IMR-90 (cell line): ENCODE results near the gene MYL2. TPM values are rescaled to one million over a fixed set of nuclear protein-coding genes. Genes with fewer than 3 reads are reported as not detected.
"Not testable (repeated sequence)": the region's sequence is repeated elsewhere in the genome, so short reads cannot be mapped to it uniquely, and the experiment has no call there.

ENCODE experiments used
- ATAC-seq: fragments of 200-7000 bp; cut with Tn5 transposase; 2 replicates; pipeline ENCODE4 v1.9.1; 2020; ENCODE audit warnings: low read depth, mild to moderate bottlenecking, moderate library complexity
- BruUV-seq: library from RNA; stranded (reverse); fragments of 400-500 nt; replicated peaks from 2 replicates; lab custom pipeline; 2021; lab: Mats Ljungman, UMichigan
- CTCF ChIA-PET: fragments of 300-600 bp; formaldehyde crosslinking; extraction: SDS; loops from one replicate; lab custom pipeline; 2021; ENCODE audit warnings: antibody characterized with exemption; lab: Yijun Ruan, JAX
- POLR2A ChIA-PET: fragments of 300-600 bp; sonication (Branson Sonifier 250); formaldehyde crosslinking; loops from one replicate; lab custom pipeline; 2022; ENCODE audit warnings: antibody characterized with exemption; ENCODE audit not compliant: unreplicated experiment; lab: Charles Lee
- DNase-seq: peaks from one replicate; pipeline ENCODE4 v3.0.0; 2013
- H2AFZ ChIP-seq: replicated peaks from 2 replicates; pipeline ENCODE3; 2013; ENCODE audit warnings: low read length, mild to moderate bottlenecking; ENCODE audit not compliant: poor library complexity
- H2AK5ac ChIP-seq: 2 replicates; pipeline ENCODE4 v1.6.1; 2013; ENCODE audit warnings: low read depth, low read length, inconsistent platforms
- H2AK9ac ChIP-seq: replicated peaks from 2 replicates; pipeline ENCODE3; 2013; ENCODE audit warnings: mild to moderate bottlenecking, low read depth, low read length, moderate library complexity; ENCODE audit not compliant: poor library complexity
- H2BK120ac ChIP-seq: 2 replicates; pipeline ENCODE4 v1.6.1; 2013; ENCODE audit warnings: low read depth, low read length, inconsistent platforms
- H2BK15ac ChIP-seq: 3 replicates; pipeline ENCODE4 v1.6.1; 2013; ENCODE audit warnings: low read depth, low read length, inconsistent platforms
- H2BK20ac ChIP-seq: 2 replicates; pipeline ENCODE4 v1.6.1; 2013; ENCODE audit warnings: low read depth, mild to moderate bottlenecking, inconsistent platforms, low read length, moderate library complexity
- H2BK5ac ChIP-seq: 2 replicates; pipeline ENCODE4 v1.6.1; 2013; ENCODE audit warnings: mild to moderate bottlenecking, low read depth, low read length, inconsistent platforms; ENCODE audit not compliant: poor library complexity, severe bottlenecking
- H3K14ac ChIP-seq: replicated peaks from 2 replicates; pipeline ENCODE4 v1.6.1; 2013; ENCODE audit warnings: low read depth, low read length, inconsistent platforms
- H3K18ac ChIP-seq: 2 replicates; pipeline ENCODE4 v1.6.1; 2013; ENCODE audit warnings: low read depth, low read length, control low read depth
- H3K23ac ChIP-seq: 2 replicates; pipeline ENCODE4 v1.6.1; 2013; ENCODE audit warnings: low read depth, low read length, inconsistent platforms
- H3K27ac ChIP-seq: 2 replicates; pipeline ENCODE4 v1.5.1; 2013; ENCODE audit warnings: mild to moderate bottlenecking, control low read depth, low read length; ENCODE audit not compliant: insufficient read depth
- H3K27me3 ChIP-seq: 2 replicates; pipeline ENCODE4 v1.6.1; 2013; ENCODE audit warnings: low read length; ENCODE audit not compliant: control insufficient read depth, insufficient read depth
- H3K36me3 ChIP-seq: 2 replicates; pipeline ENCODE4 v1.6.1; 2013; ENCODE audit warnings: low read length, mixed read lengths; ENCODE audit not compliant: control insufficient read depth, insufficient read depth
- H3K4ac ChIP-seq: 2 replicates; pipeline ENCODE4 v1.6.1; 2013; ENCODE audit warnings: low read depth, low read length, inconsistent platforms
- H3K4me1 ChIP-seq: 2 replicates; pipeline ENCODE4 v1.6.1; 2013; ENCODE audit warnings: low read length, mixed read lengths; ENCODE audit not compliant: control insufficient read depth, insufficient read depth
- H3K4me2 ChIP-seq: 2 replicates; pipeline ENCODE4 v1.6.1; 2013; ENCODE audit warnings: low read depth, mild to moderate bottlenecking, control low read depth, low read length, moderate library complexity
- H3K4me3 ChIP-seq: 2 replicates; pipeline ENCODE4 v1.5.1; 2013; ENCODE audit warnings: low read depth, mild to moderate bottlenecking, control low read depth, low read length, moderate library complexity; ENCODE audit not compliant: insufficient read depth
- H3K56ac ChIP-seq: 2 replicates; pipeline ENCODE4 v1.6.1; 2013; ENCODE audit warnings: low read length, inconsistent platforms; ENCODE audit not compliant: insufficient read depth; ENCODE audit errors: extremely low read depth
- H3K79me1 ChIP-seq, 2 experiments: 2 replicates each; pipeline ENCODE4 v1.6.1; 2013; ENCODE audit warnings: low read length in 2 of 2, inconsistent platforms in 1 of 2, low read depth in 1 of 2
- H3K9ac ChIP-seq: 2 replicates; pipeline ENCODE4 v1.6.1; 2013; ENCODE audit warnings: low read depth, low read length, control low read depth
- H3K9me1 ChIP-seq: 2 replicates; pipeline ENCODE4 v1.6.1; 2013; ENCODE audit warnings: low read length, inconsistent platforms; ENCODE audit not compliant: insufficient read depth
- H3K9me3 ChIP-seq: 2 replicates; pipeline ENCODE4 v1.6.1; 2013; ENCODE audit warnings: low read length; ENCODE audit not compliant: control insufficient read depth, insufficient read depth
- H4K20me1 ChIP-seq: 2 replicates; pipeline ENCODE4 v1.6.1; 2013; ENCODE audit warnings: low read length, inconsistent platforms; ENCODE audit not compliant: insufficient read depth
- H4K5ac ChIP-seq: 2 replicates; pipeline ENCODE4 v1.6.1; 2013; ENCODE audit warnings: mild to moderate bottlenecking, low read depth, low read length, control low read depth
- H4K8ac ChIP-seq, 2 experiments: 2 replicates each; pipeline ENCODE4 v1.6.1; 2013; ENCODE audit warnings: low read depth in 2 of 2, low read length in 2 of 2, control low read depth in 1 of 2, inconsistent platforms in 1 of 2
- H4K91ac ChIP-seq: 2 replicates; pipeline ENCODE4 v1.6.1; 2013; ENCODE audit warnings: low read depth, low read length, inconsistent platforms; ENCODE audit not compliant: insufficient read depth
- BHLHE40 ChIP-seq: fragments of 150-350 bp; IDR thresholded peaks from 2 replicates; pipeline ENCODE4 v1.6.1; 2016; ENCODE audit warnings: mild to moderate bottlenecking, low read depth, low read length
- CHD1 ChIP-seq: IDR thresholded peaks from 2 replicates; pipeline ENCODE4 v1.6.1; 2012; ENCODE audit warnings: low read depth, low read length, improper control_type of control experiment
- POLR2A ChIP-seq: IDR thresholded peaks from 2 replicates; pipeline ENCODE4 v1.6.1; 2012; ENCODE audit warnings: mild to moderate bottlenecking, low read depth, low read length
- RAD21 ChIP-seq: IDR thresholded peaks from 2 replicates; pipeline ENCODE4 v1.6.1; 2012; ENCODE audit warnings: low read length, improper control_type of control experiment
- RCOR1 ChIP-seq: IDR thresholded peaks from 2 replicates; pipeline ENCODE4 v1.6.1; 2012; ENCODE audit warnings: mild to moderate bottlenecking, low read length, improper control_type of control experiment; ENCODE audit not compliant: insufficient replicate concordance
- WGBS, 2 experiments: methylation state at CpG; one replicate each; pipeline versions ENCODE4 v1.1.5 to v1.1.7; 2013; ENCODE audit warnings: missing lambda C conversion rate in 2 of 2; ENCODE audit not compliant: insufficient read length in 1 of 2; ENCODE audit errors: extremely low coverage in 2 of 2; 5-methylcytosine and 5-hydroxymethylcytosine counted together
- dilution Hi-C: fragments of 300-500 bp; cut with HindIII; formaldehyde crosslinking; loops from one replicate; pipeline ENCODE4 v1.14.3; 2018; ENCODE audit warnings: low sequenced_read_pairs; ENCODE audit not compliant: unreplicated experiment
- in situ Hi-C: fragments of 300-500 bp; cut with MboI; formaldehyde crosslinking; loops from 3 replicates; pipeline ENCODE4 v1.14.3; 2019; ENCODE audit warnings: low sequenced_read_pairs, inconsistent platforms, mixed read lengths
- intact Hi-C: fragments of 100-400 bp; cut with micrococcal nuclease; formaldehyde crosslinking; loops from 2 replicates; pipeline ENCODE4 v1.10.0; 2022
- polyA plus RNA-seq, 3 experiments: library from polyadenylated mRNA; depleted of rRNA; stranded (reverse); fragments of >200 nt; gene quantifications; 2 replicates each; pipeline ENCODE4 v1.2.3, GENCODE V29; 2012; ENCODE audit warnings: low replicate concordance in 1 of 3
- total RNA-seq: library from RNA; depleted of rRNA; stranded (reverse); fragments of >200 nt; gene quantifications from 2 replicates; pipeline ENCODE4 v1.2.3, GENCODE V29; 2012

Gene MYL2
- total and polyA plus RNA-seq, 2 of the 4 experiments (the other 2 are of a cell fraction): not detected

DNA sequence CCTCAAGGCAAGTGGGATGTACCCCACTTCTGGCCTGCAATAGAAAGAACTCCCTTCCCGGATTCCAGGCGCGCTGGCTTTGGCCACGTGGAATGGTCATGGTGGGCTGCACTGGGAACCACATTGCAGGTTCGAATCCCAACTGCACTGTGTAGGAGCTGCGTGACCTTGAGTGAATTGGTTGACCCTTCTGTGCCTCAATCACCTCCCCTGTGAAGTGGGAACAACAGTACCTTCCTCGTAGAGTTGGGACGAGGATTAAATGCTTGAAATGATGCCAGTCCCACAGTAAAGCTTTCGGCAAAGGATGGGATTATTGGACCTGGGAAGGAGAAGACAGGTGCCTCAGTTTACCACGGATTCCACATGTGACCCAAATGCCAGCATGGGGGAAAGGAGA lies 36.8 kb upstream of the MYL2 start:
- Histone ChIP-seq H3K9me3 (no peaks in the 10 kb centered on the region), H3K9me1 (no peaks in the 10 kb centered on the region), H3K27me3 (no peaks in the 10 kb centered on the region), H2BK15ac (no peak overlapping the region), H4K91ac (no peak overlapping the region), H2AFZ (no peak overlapping the region), H4K5ac (no peak overlapping the region), H3K23ac (no peak overlapping the region), H3K14ac (no peak overlapping the region), H3K4me3 (no peak overlapping the region), H2BK120ac (no peak overlapping the region), H3K36me3 (no peaks in the 10 kb centered on the region), H3K4me1 (no peaks in the 10 kb centered on the region), H3K9ac (no peak overlapping the region), H3K79me1 (no peaks in the 10 kb centered on the region), H2AK5ac (no peak overlapping the region), H4K20me1 (no peaks in the 10 kb centered on the region), H2BK5ac (no peak overlapping the region), H3K56ac (no peak overlapping the region), H3K18ac (no peak overlapping the region), H2BK20ac (no peak overlapping the region), H3K4me2 (no peak overlapping the region), H3K27ac (no peak overlapping the region), H2AK9ac (no peak overlapping the region), H3K4ac (no peak overlapping the region), H4K8ac (no peak overlapping the region)
- ChIA-PET POLR2A (no interaction called here), CTCF (no interaction called here)
- intact Hi-C loops (no loop called here), in situ Hi-C loops (no loop called here), dilution Hi-C loops (no loop called here)
- WGBS, 2 experiments: 40% methylated on average over 3 of the region's 10 CpGs; no CpG with 5 or more reads in 1 of the 2 experiments
- no peak for TF ChIP-seq CHD1
- no peak for TF ChIP-seq POLR2A
- no peak for TF ChIP-seq BHLHE40
- TF ChIP-seq RAD21: no peak
- no peak for TF ChIP-seq RCOR1
- DNase-seq (no peak), ATAC-seq (no peak)
- no TSS peak for BruUV-seq

DNA sequence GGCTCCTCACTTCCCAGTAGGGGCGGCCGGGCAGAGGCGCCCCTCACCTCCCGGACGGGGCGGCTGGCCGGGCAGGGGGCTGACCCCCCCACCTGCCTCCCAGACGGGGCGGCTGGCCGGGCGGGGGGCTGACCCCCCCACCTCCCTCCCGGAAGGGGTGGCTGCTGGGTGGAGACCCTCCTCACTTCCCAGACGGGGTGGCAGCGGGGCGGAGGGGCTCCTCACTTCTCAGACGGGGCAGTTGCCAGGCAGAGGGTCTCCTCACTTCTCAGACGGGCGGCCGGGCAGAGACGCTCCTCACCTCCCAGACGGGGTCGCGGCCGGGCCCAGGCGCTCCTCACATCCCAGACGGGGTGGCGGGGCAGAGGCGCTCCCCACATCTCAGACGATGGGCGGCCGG lies 30.5 kb upstream of the MYL2 start:
- H3K4me3 ChIP-seq, POLR2A ChIA-PET, H3K27me3 ChIP-seq, dilution Hi-C loops, H2BK20ac ChIP-seq, intact Hi-C loops, H3K4me2 ChIP-seq, H3K56ac ChIP-seq, H3K9me3 ChIP-seq, H3K9ac ChIP-seq, CTCF ChIA-PET, H4K91ac ChIP-seq, ATAC-seq, H3K36me3 ChIP-seq, H2AK9ac ChIP-seq, DNase-seq, H3K79me1 ChIP-seq, in situ Hi-C loops, H2BK120ac ChIP-seq, H3K4ac ChIP-seq, H3K4me1 ChIP-seq, H2AK5ac ChIP-seq, H3K14ac ChIP-seq, H3K23ac ChIP-seq, H2AFZ ChIP-seq, H2BK15ac ChIP-seq, BruUV-seq, H2BK5ac ChIP-seq, H4K5ac ChIP-seq, H4K20me1 ChIP-seq, H3K18ac ChIP-seq, H3K27ac ChIP-seq, H3K9me1 ChIP-seq, H4K8ac ChIP-seq: not testable (repeated sequence)
- WGBS, 2 experiments: no CpG with 5 or more reads among the region's 31 CpGs
